Prostate gland (tissue), 2 donors: ENCODE measurements around the gene KRTAP10-3. TPM values are rescaled to one million over a fixed set of nuclear protein-coding genes. Genes with fewer than 3 reads are reported as not detected.

Source experiments
- DNase-seq: peaks from one replicate; pipeline ENCODE4 v3.0.0-alpha.2; 2019; ENCODE audit warnings: low spot score
- H3K27ac ChIP-seq, 2 donors: fragments of 200-600 bp; sonication (generic); 2 replicates each; pipeline ENCODE4 v1.5.1; 2017 to 2019
- H3K27me3 ChIP-seq: fragments of 200-600 bp; sonication (generic); replicated peaks from 2 replicates; pipeline ENCODE4 v1.5.1; 2019; ENCODE audit not compliant: insufficient read depth
- H3K36me3 ChIP-seq, 2 donors: fragments of 200-600 bp; sonication (generic); 1 replicate in 1 of 2; 2 replicates in 1 of 2; pipeline versions ENCODE4 v1.5.1 to v1.8.1; 2017 to 2019
- H3K4me1 ChIP-seq: fragments of 200-600 bp; sonication (generic); replicated peaks from 2 replicates; pipeline ENCODE4 v1.5.1; 2019
- H3K4me3 ChIP-seq, 2 donors: fragments of 200-600 bp; sonication (generic); 2 replicates each; pipeline ENCODE4 v1.5.1; 2017 to 2019
- H3K9me3 ChIP-seq: fragments of 200-600 bp; sonication (generic); 2 replicates; pipeline ENCODE4 v1.5.1; 2017
- CTCF ChIP-seq, 4 experiments: fragments of 200-600 bp in 2 of 4; fragments of 450-650 bp in 2 of 4; sonication (generic) in 2 of 4; IDR thresholded peaks; 1 replicate in 3 of 4; 2 replicates in 1 of 4; pipeline ENCODE4 v1.5.1; 2016 to 2019; ENCODE audit warnings: antibody characterized with exemption in 4 of 4, mild to moderate bottlenecking in 2 of 4, moderate library complexity in 2 of 4
- POLR2A ChIP-seq: fragments of 450-650 bp; IDR thresholded peaks from one replicate; pipeline ENCODE4 v1.6.1; 2016; ENCODE audit warnings: antibody characterized with exemption, mild to moderate bottlenecking
- POLR2AphosphoS5 ChIP-seq: sonication (generic); formaldehyde crosslinking; IDR thresholded peaks from one replicate; pipeline ENCODE4 v1.6.1; 2017; ENCODE audit warnings: antibody characterized with exemption
- WGBS: methylation state at CpG from one replicate; pipeline ENCODE4 v1.1.5; 2018; 5-methylcytosine and 5-hydroxymethylcytosine counted together
- intact Hi-C: fragments of 100-400 bp; cut with DNase I; formaldehyde crosslinking; loops from one replicate; pipeline ENCODE4 v1.14.2; 2022
- total RNA-seq, 2 donors: library from RNA; depleted of rRNA; stranded (reverse); fragments of >200 nt; gene quantifications; one replicate each; pipeline ENCODE4 v1.1.0, GENCODE V29; 2016

KRTAP10-3 gene
- total RNA-seq, 2 donors from 2014 or later, result not detected

- no peak overlapping the region for H3K27ac ChIP-seq
- H3K27me3 ChIP-seq, result peaks cover 2% of the 10 kb centered on the region
- no peak for TF ChIP-seq CTCF (IDR thresholded peaks at IDR 0.05)
- no peak for TF ChIP-seq POLR2AphosphoS5
- TF ChIP-seq POLR2A, result no peak
- no peaks in the 10 kb centered on the region for H3K9me3 ChIP-seq
- H3K4me3 ChIP-seq, result no peak overlapping the region
- 70% methylated on average over 13 of the region's 15 CpGs for WGBS
- no peaks in the 10 kb centered on the region for H3K36me3 ChIP-seq
- DNase-seq, result no peak
- H3K4me1 ChIP-seq, result no peaks in the 10 kb centered on the region
- intact Hi-C loops, result loop anchor here (5.0 kb wide), 1 partner anchor 279 kb away; no protein-coding TSS in a partner anchor
Measured at GRCh38 chr21:44513389-44514217, 45.0 kb downstream of the KRTAP10-3 start.

- Histone ChIP-seq H3K9me3 (no peaks in the 10 kb centered on the region), H3K4me1 (no peaks in the 10 kb centered on the region), H3K36me3 (no peaks in the 10 kb centered on the region), H3K27ac (no peak overlapping the region), H3K27me3 (peaks cover 2% of the 10 kb centered on the region), H3K4me3 (no peak overlapping the region)
- no peak for DNase-seq
- 78% methylated on average over 21 of the region's 21 CpGs for WGBS
- TF ChIP-seq POLR2AphosphoS5 (no peak), CTCF (IDR thresholded peaks at IDR 0.05) (no peak), POLR2A (no peak)
- intact Hi-C loops, result loop anchor here (5.0 kb wide), 1 partner anchor 280 kb away; no protein-coding TSS in a partner anchor
Measured at GRCh38 chr21:44512496-44513388, 45.9 kb downstream of the KRTAP10-3 start.

- Histone ChIP-seq H3K27me3 (peaks cover 4% of the 10 kb centered on the region), H3K27ac (no peak overlapping the region), H3K4me3 (no peak overlapping the region), H3K4me1 (no peaks in the 10 kb centered on the region), H3K9me3 (no peaks in the 10 kb centered on the region), H3K36me3 (no peaks in the 10 kb centered on the region)
- TF ChIP-seq POLR2AphosphoS5 (no peak), POLR2A (no peak), CTCF (IDR thresholded peaks at IDR 0.05) (no peak)
- intact Hi-C loops, result loop anchor here (5.0 kb wide), 1 partner anchor 280 kb away; no protein-coding TSS in a partner anchor
- no peak for DNase-seq
- WGBS, result 87% methylated on average over 8 of the region's 8 CpGs
Measured at GRCh38 chr21:44511938-44512275, 46.7 kb downstream of the KRTAP10-3 start.

GRCh38 chr21:44511219-44511937 is 47.2 kb downstream of the KRTAP10-3 start:
- DNase-seq, result no peak
- H3K36me3 ChIP-seq, result no peaks in the 10 kb centered on the region
- no peaks in the 10 kb centered on the region for H3K4me1 ChIP-seq
- H3K27ac ChIP-seq, result no peak overlapping the region
- peaks cover 4% of the 10 kb centered on the region for H3K27me3 ChIP-seq
- no peaks in the 10 kb centered on the region for H3K9me3 ChIP-seq
- WGBS, result 89% methylated on average over 10 of the region's 11 CpGs
- no peak for TF ChIP-seq POLR2A
- H3K4me3 ChIP-seq, result no peak overlapping the region
- intact Hi-C loops, result loop anchor here (5.0 kb wide), 1 partner anchor 281 kb away; no protein-coding TSS in a partner anchor
